ENCODE results near the gene TNNT2. TPM values are rescaled to one million over a fixed set of nuclear protein-coding genes. Genes with fewer than 3 reads are reported as not detected.
A peak's percentile ranks its signal among the peaks of the same experiment; 100 is the strongest.

The TNNT2 gene
- total RNA-seq, 4 donors from 2014 or later, result 0.21 TPM; not detected in 3

DNA sequence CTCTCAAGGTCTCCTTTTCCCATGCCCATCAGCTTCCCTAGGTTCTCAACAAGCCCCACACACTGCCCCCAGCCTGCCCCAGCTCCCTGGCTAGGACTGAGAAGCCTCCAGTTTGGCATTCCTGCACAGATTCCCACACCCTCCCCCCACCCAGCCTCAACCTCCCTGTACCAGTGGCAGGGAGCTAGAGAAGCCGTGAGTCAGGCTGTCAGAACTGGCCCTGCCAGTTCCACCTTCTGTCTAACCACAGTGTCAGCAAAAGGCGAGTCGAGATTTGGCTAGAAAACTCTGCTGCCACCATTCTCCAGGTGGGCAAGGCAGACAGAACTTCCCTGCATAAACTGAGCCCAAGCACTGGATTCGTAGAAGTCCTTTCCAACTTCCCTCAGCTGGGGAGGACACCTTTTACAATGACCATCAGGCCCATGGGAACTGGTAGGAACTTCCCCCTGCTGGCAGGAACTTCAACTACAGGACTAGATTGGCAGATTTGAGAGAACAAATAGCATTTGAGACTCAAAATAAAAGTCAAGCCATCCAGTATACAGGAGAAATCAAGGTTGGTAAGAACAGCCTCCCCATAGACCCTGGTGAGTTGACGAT, 31.0 kb downstream of the TNNT2 start:
- intact Hi-C loops (cut with DNase I; ENCODE audit: low total_unique reads), result no loop called here
- no peaks in the 10 kb centered on the region for H3K27me3 ChIP-seq
- no peak overlapping the region for H3K4me3 ChIP-seq
- TF ChIP-seq CTCF (IDR thresholded peaks at IDR 0.05) (peak in 1 of 4 experiments; percentile 26), POLR2A (IDR thresholded peaks at IDR 0.05) (no peak)
- H3K27ac ChIP-seq, result no peak overlapping the region
- no peaks in the 10 kb centered on the region for H3K4me1 ChIP-seq
- H3K36me3 ChIP-seq, result no peaks in the 10 kb centered on the region
- no peaks in the 10 kb centered on the region for H3K9me3 ChIP-seq
- DNase-seq, result no peak

GRCh38 chr1:201345081-201345355, 32.5 kb downstream of the TNNT2 start:
- no peaks in the 10 kb centered on the region for H3K27me3 ChIP-seq
- no peak for TF ChIP-seq CTCF (IDR thresholded peaks at IDR 0.05)
- TF ChIP-seq POLR2A (IDR thresholded peaks at IDR 0.05), result no peak
- no peak overlapping the region for H3K27ac ChIP-seq
- H3K4me1 ChIP-seq, result no peaks in the 10 kb centered on the region
- intact Hi-C loops (cut with DNase I; ENCODE audit: low total_unique reads), result no loop called here
- H3K4me3 ChIP-seq, result no peak overlapping the region
- H3K36me3 ChIP-seq, result no peaks in the 10 kb centered on the region
- no peaks in the 10 kb centered on the region for H3K9me3 ChIP-seq
- no peak for DNase-seq

GRCh38 chr1:201344206-201345080, 33.0 kb downstream of the TNNT2 start:
- H3K27me3 ChIP-seq, result no peaks in the 10 kb centered on the region
- H3K4me1 ChIP-seq, result no peaks in the 10 kb centered on the region
- H3K9me3 ChIP-seq, result no peaks in the 10 kb centered on the region
- TF ChIP-seq CTCF (IDR thresholded peaks at IDR 0.05), result no peak
- TF ChIP-seq POLR2A (IDR thresholded peaks at IDR 0.05), result no peak
- intact Hi-C loops (cut with DNase I; ENCODE audit: low total_unique reads), result no loop called here
- DNase-seq, result no peak
- H3K4me3 ChIP-seq, result no peak overlapping the region
- no peaks in the 10 kb centered on the region for H3K36me3 ChIP-seq
- no peak overlapping the region for H3K27ac ChIP-seq

DNA sequence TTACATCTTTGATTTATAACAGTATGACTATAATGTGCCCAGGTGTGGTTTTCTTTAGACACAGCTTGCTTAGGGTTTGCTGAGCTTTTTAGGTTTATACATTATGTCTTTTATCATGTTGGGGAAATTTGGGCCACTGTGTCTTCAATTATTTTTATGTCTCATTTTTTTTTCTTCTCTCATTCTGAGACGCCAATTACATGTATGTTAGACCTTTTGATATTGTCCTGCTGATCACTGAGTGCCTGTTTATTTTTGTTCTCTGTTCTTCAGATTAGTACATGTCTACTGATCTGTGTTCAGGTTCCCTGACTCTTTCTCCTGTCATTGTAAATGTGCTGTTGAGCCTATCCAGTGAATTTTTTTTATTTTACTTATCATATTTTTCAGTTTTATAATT, 36.1 kb downstream of the TNNT2 start:
- Histone ChIP-seq H3K4me1 (no peaks in the 10 kb centered on the region), H3K36me3 (no peaks in the 10 kb centered on the region), H3K9me3 (no peaks in the 10 kb centered on the region), H3K27me3 (no peaks in the 10 kb centered on the region), H3K27ac (no peak overlapping the region), H3K4me3 (no peak overlapping the region)
- DNase-seq, result no peak
- no peak for TF ChIP-seq POLR2A (IDR thresholded peaks at IDR 0.05)
- no peak for TF ChIP-seq CTCF (IDR thresholded peaks at IDR 0.05)
- intact Hi-C loops (cut with DNase I; ENCODE audit: low total_unique reads), result no loop called here

GRCh38 chr1:201336711-201337450, 40.6 kb downstream of the TNNT2 start:
- H3K4me1 ChIP-seq, result no peaks in the 10 kb centered on the region
- H3K4me3 ChIP-seq, result no peak overlapping the region
- intact Hi-C loops (cut with DNase I; ENCODE audit: low total_unique reads), result no loop called here
- no peak for TF ChIP-seq POLR2A (IDR thresholded peaks at IDR 0.05)
- no peak for TF ChIP-seq CTCF (IDR thresholded peaks at IDR 0.05)
- no peaks in the 10 kb centered on the region for H3K27me3 ChIP-seq
- no peaks in the 10 kb centered on the region for H3K9me3 ChIP-seq
- no peak for DNase-seq
- no peaks in the 10 kb centered on the region for H3K36me3 ChIP-seq
- H3K27ac ChIP-seq, result no peak overlapping the region
